Mesenchymal stem cell (in vitro differentiated cells and primary cell): Measurements from ENCODE around the gene TPST2.

Experiments
- DNase-seq: peaks from one replicate; pipeline ENCODE4 v3.0.0-alpha.2; 2013
- H2AFZ ChIP-seq: one replicate; pipeline ENCODE4 v1.6.1; 2013; ENCODE audit warnings: low read depth, mild to moderate bottlenecking, control low read depth, inconsistent platforms, low read length, moderate library complexity
- H2AK5ac ChIP-seq: 2 replicates; pipeline ENCODE4 v1.6.1; 2013; ENCODE audit warnings: low read length, moderate library complexity, mild to moderate bottlenecking, inconsistent platforms; ENCODE audit not compliant: severe bottlenecking
- H2BK120ac ChIP-seq: one replicate; pipeline ENCODE4 v1.6.1; 2013; ENCODE audit warnings: low read depth, mild to moderate bottlenecking, inconsistent platforms, low read length, moderate library complexity
- H2BK12ac ChIP-seq, 2 experiments: one replicate each; pipeline ENCODE4 v1.6.1; 2013; ENCODE audit warnings: inconsistent platforms in 2 of 2, low read length in 2 of 2, mild to moderate bottlenecking in 2 of 2, moderate library complexity in 2 of 2, control low read depth in 1 of 2
- H2BK15ac ChIP-seq: one replicate; pipeline ENCODE4 v1.6.1; 2013; ENCODE audit warnings: mild to moderate bottlenecking, low read depth, inconsistent platforms; ENCODE audit not compliant: poor library complexity, severe bottlenecking
- H2BK5ac ChIP-seq: 2 replicates; pipeline ENCODE4 v1.6.1; 2013; ENCODE audit warnings: low read depth, mild to moderate bottlenecking, low read length, control low read depth, inconsistent platforms; ENCODE audit not compliant: poor library complexity, severe bottlenecking
- H3K14ac ChIP-seq, 2 experiments: one replicate each; pipeline ENCODE4 v1.6.1; 2013; ENCODE audit warnings: inconsistent platforms in 2 of 2, low read length in 2 of 2, control low read depth in 1 of 2, mild to moderate bottlenecking in 1 of 2, moderate library complexity in 1 of 2
- H3K18ac ChIP-seq, 2 experiments: one replicate each; pipeline ENCODE4 v1.6.1; 2013; ENCODE audit warnings: inconsistent platforms in 2 of 2, low read length in 2 of 2, control low read depth in 1 of 2, low read depth in 1 of 2, mild to moderate bottlenecking in 1 of 2
- H3K23ac ChIP-seq, 2 experiments: one replicate each; pipeline ENCODE4 v1.6.1; 2013; ENCODE audit warnings: inconsistent platforms in 2 of 2, low read length in 2 of 2, mild to moderate bottlenecking in 2 of 2, moderate library complexity in 2 of 2, control low read depth in 1 of 2
- H3K27ac ChIP-seq: 2 replicates; pipeline ENCODE4 v1.5.1; 2013; ENCODE audit warnings: mild to moderate bottlenecking, moderate library complexity, low read length, control low read depth, inconsistent platforms; ENCODE audit not compliant: poor library complexity, severe bottlenecking
- H3K27me3 ChIP-seq, 2 experiments: 2 replicates each; pipeline versions ENCODE4 v1.6.1 to v1.7.0; 2013; ENCODE audit warnings: low read length in 2 of 2, mild to moderate bottlenecking in 2 of 2, moderate library complexity in 2 of 2, control low read depth in 1 of 2, inconsistent platforms in 1 of 2; ENCODE audit not compliant: control insufficient read depth in 1 of 2, insufficient read depth in 1 of 2
- H3K36me3 ChIP-seq, 2 experiments: 2 replicates each; pipeline versions ENCODE4 v1.6.1 to v1.7.0; 2013; ENCODE audit warnings: low read length in 2 of 2, control low read depth in 1 of 2, inconsistent platforms in 1 of 2, low read depth in 1 of 2, mild to moderate bottlenecking in 1 of 2; ENCODE audit not compliant: insufficient read depth in 2 of 2, control insufficient read depth in 1 of 2
- H3K4ac ChIP-seq, 2 experiments: one replicate each; pipeline ENCODE4 v1.6.1; 2013; ENCODE audit warnings: inconsistent platforms in 2 of 2, low read length in 2 of 2, mild to moderate bottlenecking in 2 of 2, moderate library complexity in 2 of 2, control low read depth in 1 of 2, low read depth in 1 of 2
- H3K4me1 ChIP-seq: 2 replicates; pipeline ENCODE4 v1.6.1; 2013; ENCODE audit warnings: low read depth, low read length, control low read depth; ENCODE audit not compliant: control insufficient read depth, insufficient read depth
- H3K4me2 ChIP-seq: 2 replicates; pipeline ENCODE4 v1.6.1; 2013; ENCODE audit warnings: low read length, mild to moderate bottlenecking, inconsistent platforms; ENCODE audit not compliant: poor library complexity, severe bottlenecking
- H3K4me3 ChIP-seq, 2 experiments: 2 replicates each; pipeline versions ENCODE4 v1.5.1 to v1.7.0; 2013; ENCODE audit warnings: low read length in 2 of 2, mild to moderate bottlenecking in 2 of 2, control low read depth in 1 of 2, low read depth in 1 of 2; ENCODE audit not compliant: insufficient read depth in 1 of 2
- H3K79me1 ChIP-seq: replicated peaks from 2 replicates; pipeline ENCODE4 v1.6.1; 2013; ENCODE audit warnings: mild to moderate bottlenecking, control low read depth, low read length, inconsistent platforms; ENCODE audit not compliant: poor library complexity, severe bottlenecking
- H3K9ac ChIP-seq: 2 replicates; pipeline ENCODE4 v1.7.0; 2013; ENCODE audit warnings: mild to moderate bottlenecking, low read length, moderate library complexity
- H3K9me3 ChIP-seq: 2 replicates; pipeline ENCODE4 v1.7.0; 2013; ENCODE audit warnings: mild to moderate bottlenecking, low read length; ENCODE audit not compliant: control insufficient read depth
- H4K8ac ChIP-seq: one replicate; pipeline ENCODE4 v1.6.1; 2013; ENCODE audit warnings: inconsistent platforms, mild to moderate bottlenecking, low read length, moderate library complexity
- H4K91ac ChIP-seq: one replicate; pipeline ENCODE4 v1.6.1; 2013; ENCODE audit warnings: mild to moderate bottlenecking, low read length, inconsistent platforms
- WGBS: methylation state at CpG from one replicate; pipeline ENCODE4 v1.1.7; 2013; ENCODE audit warnings: mixed read lengths; 5-methylcytosine and 5-hydroxymethylcytosine counted together

Gene TPST2

GRCh38 chr22:26494506-26494905 is 95.4 kb downstream of the TPST2 start:
- no peak overlapping the region for H3K23ac ChIP-seq
- peaks cover 3% of the 10 kb centered on the region for H3K4me1 ChIP-seq
- H2BK12ac ChIP-seq = no peak overlapping the region
- no peak overlapping the region for H2BK15ac ChIP-seq
- H3K27me3 ChIP-seq = no peaks in the 10 kb centered on the region
- H3K4me3 ChIP-seq = no peak overlapping the region
- H3K4me2 ChIP-seq = no peak overlapping the region
- peak overlapping the region; percentile 53 for H3K27ac ChIP-seq
- no peaks in the 10 kb centered on the region for H3K9me3 ChIP-seq
- no peak overlapping the region for H3K4ac ChIP-seq
- no peak for DNase-seq
- H2BK5ac ChIP-seq = no peak overlapping the region
- no peak overlapping the region for H4K91ac ChIP-seq
- H3K79me1 ChIP-seq = peaks cover 32% of the 10 kb centered on the region
- H2AFZ ChIP-seq = no peak overlapping the region
- H4K8ac ChIP-seq = no peak overlapping the region
- peak overlapping the region; percentile 71 for H2AK5ac ChIP-seq
- peaks cover 55 to 90% of the 10 kb centered on the region in 2 experiments for H3K36me3 ChIP-seq
- no peak overlapping the region for H2BK120ac ChIP-seq
- no peak overlapping the region for H3K9ac ChIP-seq
- no peak overlapping the region for H3K14ac ChIP-seq
- no peak overlapping the region for H3K18ac ChIP-seq

GRCh38 chr22:26492220-26492619 is 97.7 kb downstream of the TPST2 start:
- Histone ChIP-seq H3K18ac (no peak overlapping the region), H2AFZ (no peak overlapping the region), H2BK5ac (no peak overlapping the region), H3K4me3 (no peak overlapping the region), H3K27me3 (no peaks in the 10 kb centered on the region), H2AK5ac (no peak overlapping the region), H3K4me2 (no peak overlapping the region), H3K4me1 (peaks cover 3% of the 10 kb centered on the region), H2BK15ac (no peak overlapping the region), H3K9ac (no peak overlapping the region), H3K27ac (no peak overlapping the region), H4K91ac (no peak overlapping the region), H3K9me3 (no peaks in the 10 kb centered on the region), H3K36me3 (peaks cover 47 to 93% of the 10 kb centered on the region in 2 experiments), H3K23ac (no peak overlapping the region), H2BK12ac (no peak overlapping the region), H3K14ac (no peak overlapping the region), H3K79me1 (peaks cover 35% of the 10 kb centered on the region), H3K4ac (no peak overlapping the region), H4K8ac (peak overlapping the region; percentile 45), H2BK120ac (no peak overlapping the region)
- DNase-seq = no peak
- WGBS = 98% methylated on average over 8 of the region's 9 CpGs

- 100% methylated on average over 3 of the region's 4 CpGs for WGBS
- H3K36me3 ChIP-seq = peaks cover 26 to 71% of the 10 kb centered on the region in 2 experiments
- no peak overlapping the region for H4K91ac ChIP-seq
- H3K4me2 ChIP-seq = no peak overlapping the region
- peaks cover 26% of the 10 kb centered on the region for H3K79me1 ChIP-seq
- no peak overlapping the region for H4K8ac ChIP-seq
- H3K27me3 ChIP-seq = no peaks in the 10 kb centered on the region
- no peak overlapping the region for H3K23ac ChIP-seq
- no peak overlapping the region for H3K4ac ChIP-seq
- H3K4me1 ChIP-seq = peaks cover 6% of the 10 kb centered on the region
- no peak overlapping the region for H2AK5ac ChIP-seq
- H3K4me3 ChIP-seq = no peak overlapping the region
- H2BK120ac ChIP-seq = no peak overlapping the region
- no peak overlapping the region for H3K9ac ChIP-seq
- no peak overlapping the region for H3K27ac ChIP-seq
- H3K14ac ChIP-seq = no peak overlapping the region
- no peak overlapping the region for H2BK5ac ChIP-seq
- H3K9me3 ChIP-seq = no peaks in the 10 kb centered on the region
- H3K18ac ChIP-seq = no peak overlapping the region
- DNase-seq = no peak
- no peak overlapping the region for H2AFZ ChIP-seq
- H2BK12ac ChIP-seq = no peak overlapping the region
- no peak overlapping the region for H2BK15ac ChIP-seq
These were observed 100.4 kb downstream of the TPST2 start for GRCh38 chr22:26489447-26490036.

- no peak overlapping the region for H2BK5ac ChIP-seq
- H3K23ac ChIP-seq = no peak overlapping the region
- no peak overlapping the region for H3K14ac ChIP-seq
- no peaks in the 10 kb centered on the region for H3K27me3 ChIP-seq
- H3K4me3 ChIP-seq = no peak overlapping the region
- H3K18ac ChIP-seq = no peak overlapping the region
- WGBS = 81% methylated on average over 3 of the region's 3 CpGs
- H4K91ac ChIP-seq = no peak overlapping the region
- H3K36me3 ChIP-seq = peaks cover 18 to 55% of the 10 kb centered on the region in 2 experiments
- H2AK5ac ChIP-seq = no peak overlapping the region
- no peak overlapping the region for H2BK12ac ChIP-seq
- no peak overlapping the region for H2AFZ ChIP-seq
- H3K4me1 ChIP-seq = peaks cover 6% of the 10 kb centered on the region
- DNase-seq = no peak
- no peak overlapping the region for H2BK120ac ChIP-seq
- H3K4ac ChIP-seq = no peak overlapping the region
- peaks cover 30% of the 10 kb centered on the region for H3K79me1 ChIP-seq
- H4K8ac ChIP-seq = no peak overlapping the region
- H3K27ac ChIP-seq = no peak overlapping the region
- no peaks in the 10 kb centered on the region for H3K9me3 ChIP-seq
- H2BK15ac ChIP-seq = no peak overlapping the region
- H3K9ac ChIP-seq = no peak overlapping the region
- no peak overlapping the region for H3K4me2 ChIP-seq
These were observed 101.9 kb downstream of the TPST2 start for GRCh38 chr22:26487996-26488395.
